H1 (cell line): ENCODE results near the gene ZMYND12. TPM values are rescaled to one million over a fixed set of nuclear protein-coding genes. Genes with fewer than 3 reads are reported as not detected.

Source experiments
- CEBPB ChIP-seq: IDR thresholded peaks from 2 replicates; pipeline ENCODE4 v1.6.1; 2012; ENCODE audit warnings: low read depth, low read length
- CHD7 ChIP-seq: fragments of 300-600 bp; sonication (generic); IDR thresholded peaks from 2 replicates; pipeline ENCODE4 v1.7.1; 2012; ENCODE audit warnings: low read length, moderate library complexity, mild to moderate bottlenecking, inconsistent platforms; ENCODE audit not compliant: insufficient replicate concordance
- GABPA ChIP-seq: IDR thresholded peaks from 2 replicates; pipeline ENCODE4 v1.6.1; 2011; ENCODE audit warnings: mild to moderate bottlenecking, low read length, moderate library complexity, borderline replicate concordance; ENCODE audit not compliant: insufficient read depth
- SIN3A ChIP-seq, 2 experiments: IDR thresholded peaks in 1 of 2; conservative IDR thresholded peaks in 1 of 2; 2 replicates each; pipeline ENCODE4 v1.6.1; 2011 to 2012; ENCODE audit warnings: low read length in 2 of 2, improper control_type of control experiment in 1 of 2, low read depth in 1 of 2, mild to moderate bottlenecking in 1 of 2
- polyA plus RNA-seq, 7 experiments: library from polyadenylated mRNA; depleted of rRNA in 3 of 7; stranded (reverse) in 5 of 7; unstranded in 2 of 7; fragments of >200 nt in 5 of 7; fragments of 200-250 nt in 2 of 7; gene quantifications; 1 replicate in 5 of 7; 2 replicates in 1 of 7; 4 replicates in 1 of 7; pipeline versions ENCODE4 v1.2.1 to v1.2.3, GENCODE V29; 2011 to 2013; ENCODE audit warnings: missing spikeins in 2 of 7, mixed read lengths in 2 of 7
- total RNA-seq: library from RNA; stranded (reverse); fragmentation: NEBNext Ultra II Directional; extraction: Animal tissue kit (Norgen Biotek cat#: 25700); gene quantifications from 2 replicates; pipeline ENCODE4 v1.2.1, GENCODE V29; 2021

ZMYND12 gene
- total and polyA plus RNA-seq, 2 of the 8 experiments (the other 6 are each of a cell fraction or from before 2014, with no cell fraction given): 0.62 TPM; not detected in 1

GRCh38 chr1:42422737-42423136, 33.1 kb downstream of the ZMYND12 start (continued):
- no peak for TF ChIP-seq CHD7
- TF ChIP-seq CEBPB: no peak
- TF ChIP-seq GABPA: no peak
- no peak for TF ChIP-seq SIN3A (conservative IDR thresholded peaks at IDR 0.05 in 1 of 2, IDR thresholded peaks at IDR 0.05 in 1 of 2; ENCODE audit: low read depth in 1 of 2, low read length in 2 of 2)
